Nephron progenitor cell (in vitro differentiated cells): ENCODE results near the gene C14orf132.

Source experiments
- DNase-seq: peaks from one replicate; pipeline ENCODE4 v3.0.0; 2021
- H3K27ac Mint-ChIP-seq: 2 replicates; pipeline ENCODE4 v1.8.0; 2021; ENCODE audit warnings: mild to moderate bottlenecking, moderate library complexity, mixed read lengths
- H3K27me3 Mint-ChIP-seq: 2 replicates; pipeline ENCODE4 v1.8.0; 2021; ENCODE audit warnings: mild to moderate bottlenecking, low read depth, mixed read lengths; ENCODE audit not compliant: poor library complexity
- H3K36me3 Mint-ChIP-seq: 2 replicates; pipeline ENCODE4 v1.8.0; 2021; ENCODE audit warnings: low read depth, mixed read lengths
- H3K4me1 Mint-ChIP-seq: 2 replicates; pipeline ENCODE4 v1.8.0; 2021; ENCODE audit warnings: mixed read lengths
- H3K4me3 Mint-ChIP-seq: 2 replicates; pipeline ENCODE4 v1.8.0; 2021; ENCODE audit warnings: mild to moderate bottlenecking, moderate library complexity, mixed read lengths
- H3K9me3 Mint-ChIP-seq: 2 replicates; pipeline ENCODE4 v1.8.0; 2021; ENCODE audit warnings: mild to moderate bottlenecking, moderate library complexity, mixed read lengths
- TF ChIP-seq, protein P1 (sequence below): fragments of 200-600 bp; sonication (generic); IDR thresholded peaks from 2 replicates; pipeline ENCODE4 v1.5.0; 2021; ENCODE audit warnings: antibody characterized with exemption

Gene C14orf132

DNA sequence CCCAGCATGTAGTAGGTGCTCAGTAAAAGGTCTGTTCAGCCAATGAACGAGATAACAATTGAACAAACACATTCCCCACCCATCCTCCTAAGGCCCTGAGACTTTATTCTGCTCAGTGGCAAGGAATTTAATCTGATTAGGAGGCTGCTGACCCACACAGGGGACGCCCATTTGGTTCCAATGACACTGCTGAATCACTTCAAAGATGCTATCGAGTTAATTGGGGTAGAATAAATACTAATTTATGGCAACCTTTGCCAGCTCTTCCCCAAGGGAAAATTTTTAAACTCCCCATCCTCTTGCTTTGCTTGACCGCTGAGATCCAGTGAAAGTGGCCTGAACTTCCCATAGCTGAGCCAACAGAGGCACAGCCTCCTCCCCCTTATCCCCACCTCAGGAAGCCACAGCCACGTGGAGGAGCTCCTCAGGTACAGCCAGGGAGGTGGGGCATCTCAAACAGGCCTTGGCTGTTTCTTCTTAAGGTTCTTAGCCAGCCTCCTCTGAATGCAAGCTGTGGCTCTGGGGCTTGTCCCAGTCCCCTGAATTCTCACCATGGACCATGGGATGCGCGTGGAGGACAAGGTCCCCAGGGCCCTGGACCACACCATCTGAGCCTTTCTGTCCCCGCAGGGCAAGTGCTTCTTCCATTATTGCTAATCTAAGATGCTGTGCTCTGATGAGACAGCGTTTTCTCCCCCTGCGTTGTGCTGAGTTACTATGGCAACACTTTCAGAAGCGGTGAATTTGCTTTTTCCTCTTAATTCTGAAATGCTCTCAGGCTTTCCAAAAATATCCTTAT, 26.7 kb downstream of the C14orf132 start:
- H3K9me3 Mint-ChIP-seq, result no peaks in the 10 kb centered on the region
- peaks cover 7% of the 10 kb centered on the region for H3K36me3 Mint-ChIP-seq
- TF ChIP-seq, protein P1, sequence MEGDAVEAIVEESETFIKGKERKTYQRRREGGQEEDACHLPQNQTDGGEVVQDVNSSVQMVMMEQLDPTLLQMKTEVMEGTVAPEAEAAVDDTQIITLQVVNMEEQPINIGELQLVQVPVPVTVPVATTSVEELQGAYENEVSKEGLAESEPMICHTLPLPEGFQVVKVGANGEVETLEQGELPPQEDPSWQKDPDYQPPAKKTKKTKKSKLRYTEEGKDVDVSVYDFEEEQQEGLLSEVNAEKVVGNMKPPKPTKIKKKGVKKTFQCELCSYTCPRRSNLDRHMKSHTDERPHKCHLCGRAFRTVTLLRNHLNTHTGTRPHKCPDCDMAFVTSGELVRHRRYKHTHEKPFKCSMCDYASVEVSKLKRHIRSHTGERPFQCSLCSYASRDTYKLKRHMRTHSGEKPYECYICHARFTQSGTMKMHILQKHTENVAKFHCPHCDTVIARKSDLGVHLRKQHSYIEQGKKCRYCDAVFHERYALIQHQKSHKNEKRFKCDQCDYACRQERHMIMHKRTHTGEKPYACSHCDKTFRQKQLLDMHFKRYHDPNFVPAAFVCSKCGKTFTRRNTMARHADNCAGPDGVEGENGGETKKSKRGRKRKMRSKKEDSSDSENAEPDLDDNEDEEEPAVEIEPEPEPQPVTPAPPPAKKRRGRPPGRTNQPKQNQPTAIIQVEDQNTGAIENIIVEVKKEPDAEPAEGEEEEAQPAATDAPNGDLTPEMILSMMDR, result no peak
- DNase-seq, result no peak
- H3K4me3 Mint-ChIP-seq, result no peak overlapping the region
- H3K4me1 Mint-ChIP-seq, result no peaks in the 10 kb centered on the region
- no peak overlapping the region for H3K27ac Mint-ChIP-seq
- H3K27me3 Mint-ChIP-seq, result no peaks in the 10 kb centered on the region

DNA sequence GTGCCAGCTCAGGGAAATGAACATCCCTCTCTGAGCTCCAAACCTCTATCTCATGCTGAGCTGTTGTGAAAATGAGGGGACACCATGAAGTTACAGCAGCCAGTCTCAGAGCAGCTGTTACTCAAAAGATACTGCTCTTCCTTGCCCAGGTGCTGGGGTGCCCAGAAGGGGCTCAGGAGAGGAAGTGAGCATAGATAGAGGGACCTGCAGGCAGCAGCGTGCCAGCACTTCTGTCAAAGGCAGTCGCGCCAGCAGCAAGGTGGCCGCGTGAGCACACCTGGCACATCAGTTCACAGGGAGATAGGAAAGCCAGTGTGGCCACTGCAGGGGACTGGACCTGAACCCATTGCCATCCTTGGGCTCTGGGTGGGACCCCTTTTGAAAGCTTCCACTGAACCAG, 27.8 kb downstream of the C14orf132 start:
- no peak overlapping the region for H3K4me3 Mint-ChIP-seq
- no peak overlapping the region for H3K27ac Mint-ChIP-seq
- no peaks in the 10 kb centered on the region for H3K9me3 Mint-ChIP-seq
- H3K36me3 Mint-ChIP-seq, result peaks cover 16% of the 10 kb centered on the region
- no peaks in the 10 kb centered on the region for H3K4me1 Mint-ChIP-seq
- DNase-seq, result no peak
- TF ChIP-seq, protein P1, result no peak
- H3K27me3 Mint-ChIP-seq, result no peaks in the 10 kb centered on the region

DNA sequence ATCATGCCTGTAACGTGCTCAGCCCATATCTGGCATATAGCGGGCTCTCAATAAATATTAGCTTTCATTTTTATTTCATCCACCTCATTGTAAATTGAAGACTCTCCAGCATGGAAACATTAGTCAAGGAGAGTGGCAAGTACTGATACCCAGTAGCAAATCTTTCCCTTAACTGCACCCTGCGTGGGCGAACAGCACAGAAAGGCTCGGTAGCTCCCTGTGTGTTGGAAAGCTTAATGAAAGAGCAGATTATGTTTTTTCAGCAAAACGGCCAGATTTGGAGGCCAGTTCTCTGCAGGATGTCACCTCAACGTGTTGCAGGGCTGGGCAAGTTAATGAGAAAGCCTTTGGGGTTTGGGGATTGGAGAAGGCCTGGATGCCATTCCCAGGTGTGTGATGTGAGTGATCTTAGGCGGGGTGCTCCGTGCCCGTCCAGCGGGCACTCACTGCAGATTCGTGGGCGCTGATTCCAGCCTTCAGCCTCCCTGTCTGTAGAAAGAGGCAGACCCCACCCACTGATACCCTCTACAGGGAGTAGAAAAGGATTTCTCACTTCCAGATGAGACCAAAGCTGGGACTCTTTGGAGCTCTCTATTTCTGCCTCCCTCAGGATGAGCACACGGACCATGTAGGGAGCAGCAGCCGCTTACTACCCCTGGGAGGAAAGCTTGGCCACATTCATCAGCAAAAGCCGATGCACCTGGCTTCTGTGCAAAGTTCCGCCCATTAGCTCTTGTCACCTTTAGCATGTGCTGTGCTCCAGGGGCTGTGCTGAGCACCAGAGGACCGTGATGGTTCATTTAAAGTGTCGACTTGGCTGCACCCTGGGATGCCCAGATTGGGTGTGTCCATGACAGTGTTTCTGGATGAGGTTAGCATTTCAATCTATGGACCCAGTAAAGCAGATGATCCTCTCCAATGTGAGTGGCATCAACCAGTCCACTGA, 29.1 kb downstream of the C14orf132 start:
- Mint-ChIP-seq H3K36me3 (peaks cover 24% of the 10 kb centered on the region), H3K27ac (no peak overlapping the region), H3K4me1 (no peaks in the 10 kb centered on the region), H3K27me3 (peaks cover 2% of the 10 kb centered on the region), H3K4me3 (no peak overlapping the region), H3K9me3 (peaks cover 3% of the 10 kb centered on the region)
- TF ChIP-seq, protein P1, result no peak
- no peak for DNase-seq

DNA sequence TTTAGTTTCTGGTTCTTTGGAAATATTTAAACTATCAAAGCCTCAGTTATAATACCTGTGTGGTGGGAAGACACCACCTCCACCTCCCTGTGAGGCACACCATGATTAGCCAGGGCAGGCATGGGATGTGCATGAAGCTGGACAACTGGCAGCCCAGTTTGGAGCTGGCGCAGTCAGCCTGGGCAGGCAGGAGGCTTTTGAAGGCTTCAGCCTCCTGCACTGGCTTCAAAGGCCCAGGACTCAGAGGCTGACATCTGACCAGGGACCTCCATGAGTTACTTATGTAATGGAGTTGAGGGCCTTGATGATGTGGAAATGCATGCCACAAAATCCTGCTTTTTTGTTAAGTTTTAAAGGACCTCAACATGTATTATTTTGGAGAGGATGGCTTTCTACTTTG, 30.3 kb downstream of the C14orf132 start:
- H3K36me3 Mint-ChIP-seq, result peaks cover 33% of the 10 kb centered on the region
- peaks cover 2% of the 10 kb centered on the region for H3K27me3 Mint-ChIP-seq
- H3K4me1 Mint-ChIP-seq, result no peaks in the 10 kb centered on the region
- TF ChIP-seq, protein P1, result no peak
- peaks cover 3% of the 10 kb centered on the region for H3K9me3 Mint-ChIP-seq
- no peak overlapping the region for H3K27ac Mint-ChIP-seq
- H3K4me3 Mint-ChIP-seq, result no peak overlapping the region
- DNase-seq, result no peak

DNA sequence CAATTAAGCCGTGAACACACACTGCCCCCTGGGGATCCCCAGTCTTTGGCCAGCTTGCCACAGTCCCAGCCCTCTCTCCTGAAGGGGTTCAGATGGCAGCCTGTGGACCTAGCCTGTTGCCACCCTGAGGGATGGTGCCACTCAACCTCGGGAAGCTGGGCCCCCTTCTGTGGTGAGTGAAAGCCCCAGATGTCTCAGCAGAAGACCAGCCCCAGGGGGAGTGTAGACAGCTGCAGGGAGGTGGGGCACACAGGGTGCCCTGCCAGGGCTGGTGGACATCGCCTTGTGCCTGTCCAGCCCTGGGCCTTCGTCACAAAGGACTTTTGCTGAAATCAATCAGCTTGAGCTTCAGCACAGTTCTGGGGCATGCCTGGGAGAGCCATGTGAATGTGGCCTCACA, 32.4 kb downstream of the C14orf132 start:
- peaks cover 3% of the 10 kb centered on the region for H3K9me3 Mint-ChIP-seq
- DNase-seq, result no peak
- TF ChIP-seq, protein P1, result no peak
- peaks cover 33% of the 10 kb centered on the region for H3K36me3 Mint-ChIP-seq
- H3K27ac Mint-ChIP-seq, result no peak overlapping the region
- H3K4me1 Mint-ChIP-seq, result no peaks in the 10 kb centered on the region
- peaks cover 2% of the 10 kb centered on the region for H3K27me3 Mint-ChIP-seq
- H3K4me3 Mint-ChIP-seq, result no peak overlapping the region
